Hepatocyte (in vitro differentiated cells): ENCODE results near the gene YJU2.

Experiments
- CTCF ChIP-seq: fragments of 200-600 bp; sonication (generic); IDR thresholded peaks from 2 replicates; pipeline ENCODE4 v1.5.1; 2016; ENCODE audit warnings: antibody characterized with exemption, mild to moderate bottlenecking; ENCODE audit not compliant: poor library complexity
- EZH2 ChIP-seq: fragments of 200-600 bp; sonication (generic); IDR thresholded peaks from 2 replicates; pipeline ENCODE4 v1.6.1; 2016; ENCODE audit warnings: antibody characterized with exemption, mild to moderate bottlenecking, borderline replicate concordance
- EZH2phosphoT487 ChIP-seq: fragments of 200-600 bp; sonication (generic); IDR thresholded peaks from one replicate; pipeline ENCODE4 v1.6.1; 2018; ENCODE audit warnings: antibody characterized with exemption, mild to moderate bottlenecking, low read depth, moderate library complexity; ENCODE audit not compliant: unreplicated experiment, severe bottlenecking

GRCh38 chr19:4229179-4229931 lies 17.5 kb upstream of the YJU2 start, which contains the start of gene EBI3:
- no peak for TF ChIP-seq CTCF
- no peak for TF ChIP-seq EZH2
- no peak for TF ChIP-seq EZH2phosphoT487
